Activated naive CD4-positive, alpha-beta T cell treated with anti-CD3 and anti-CD28 coated beads, Interleukin-2, amount 50 U/mL, for 72 hours (primary cell): ENCODE measurements around the gene HIPK4. TPM values are rescaled to one million over a fixed set of nuclear protein-coding genes. Genes with fewer than 3 reads are reported as not detected.

Experiments
- ATAC-seq, 2 donors: fragments of 150-1000 bp; cut with Tn5 transposase; 2 replicates each; pipeline ENCODE4 v1.10.0; 2021; ENCODE audit warnings: mild to moderate bottlenecking in 2 of 2, moderate library complexity in 2 of 2
- DNase-seq, 2 donors: peaks; one replicate each; pipeline ENCODE4 v3.0.0; 2021 to 2022; ENCODE audit warnings: low spot score in 2 of 2
- H3K27ac Mint-ChIP-seq, 2 donors: one replicate each; pipeline ENCODE4 v1.8.0; 2022; ENCODE audit warnings: mild to moderate bottlenecking in 2 of 2, mixed read lengths in 2 of 2
- H3K36me3 Mint-ChIP-seq, 2 donors: one replicate each; pipeline ENCODE4 v1.8.0; 2022; ENCODE audit warnings: mixed read lengths in 2 of 2
- H3K9me3 Mint-ChIP-seq, 2 donors: one replicate each; pipeline ENCODE4 v1.8.0; 2022; ENCODE audit warnings: mixed read lengths in 2 of 2
- total RNA-seq, 2 donors: library from RNA; stranded (reverse); gene quantifications; one replicate each; pipeline ENCODE4 v1.2.3, GENCODE V29; 2022

HIPK4 gene
- total RNA-seq, 2 donors from 2014 or later = not detected

GRCh38 chr19:40407714-40408597 lies 18.0 kb upstream of the HIPK4 start:
- ATAC-seq (no peak), DNase-seq (no peak)
- Mint-ChIP-seq H3K27ac (no peak overlapping the region), H3K36me3 (no peaks in the 10 kb centered on the region), H3K9me3 (no peaks in the 10 kb centered on the region)

GRCh38 chr19:40403262-40403984 lies 13.4 kb upstream of the HIPK4 start:
- peak overlapping the region in 1 of 2 donors; percentile 70 for H3K27ac Mint-ChIP-seq
- DNase-seq (peak; percentile 86 to 87), ATAC-seq (peak; percentile 76 to 90)
- no peaks in the 10 kb centered on the region for H3K9me3 Mint-ChIP-seq
- H3K36me3 Mint-ChIP-seq = no peaks in the 10 kb centered on the region

GRCh38 chr19:40400559-40400958 lies 10.6 kb upstream of the HIPK4 start:
- no peak overlapping the region for H3K27ac Mint-ChIP-seq

GRCh38 chr19:40398417-40399131 lies 8.6 kb upstream of the HIPK4 start:
- ATAC-seq = peak; percentile 30 to 74
- peak in 1 of 2 donors; percentile 53 for DNase-seq
- Mint-ChIP-seq H3K27ac (no peak overlapping the region), H3K36me3 (no peaks in the 10 kb centered on the region), H3K9me3 (no peaks in the 10 kb centered on the region)

More at GRCh38 chr19:40400559-40400958, 10.6 kb upstream of the HIPK4 start:
- Mint-ChIP-seq H3K36me3 (no peaks in the 10 kb centered on the region), H3K9me3 (no peaks in the 10 kb centered on the region)
- DNase-seq = no peak
- ATAC-seq = no peak

- Mint-ChIP-seq H3K36me3 (no peaks in the 10 kb centered on the region), H3K27ac (no peak overlapping the region), H3K9me3 (no peaks in the 10 kb centered on the region)
- no peak for DNase-seq
- ATAC-seq = no peak
Measured at GRCh38 chr19:40397568-40397906, 7.6 kb upstream of the HIPK4 start.

- ATAC-seq (no peak), DNase-seq (no peak)
- no peaks in the 10 kb centered on the region for H3K36me3 Mint-ChIP-seq
- H3K27ac Mint-ChIP-seq = no peak overlapping the region
- H3K9me3 Mint-ChIP-seq = no peaks in the 10 kb centered on the region
Measured at GRCh38 chr19:40396886-40397567, 7.0 kb upstream of the HIPK4 start.

- Mint-ChIP-seq H3K27ac (no peak overlapping the region), H3K36me3 (no peaks in the 10 kb centered on the region), H3K9me3 (no peaks in the 10 kb centered on the region)
- DNase-seq = no peak
- ATAC-seq = no peak
Measured at GRCh38 chr19:40395956-40396355, 6.0 kb upstream of the HIPK4 start.

GRCh38 chr19:40394816-40395210 lies 4.8 kb upstream of the HIPK4 start:
- no peaks in the 10 kb centered on the region for H3K9me3 Mint-ChIP-seq
- ATAC-seq = no peak
- DNase-seq = no peak
- no peak overlapping the region for H3K27ac Mint-ChIP-seq
- H3K36me3 Mint-ChIP-seq = no peaks in the 10 kb centered on the region

GRCh38 chr19:40393894-40394815 lies 4.2 kb upstream of the HIPK4 start:
- ATAC-seq (no peak), DNase-seq (no peak)
- Mint-ChIP-seq H3K36me3 (no peaks in the 10 kb centered on the region), H3K27ac (no peak overlapping the region), H3K9me3 (no peaks in the 10 kb centered on the region)

- H3K9me3 Mint-ChIP-seq = no peaks in the 10 kb centered on the region
- ATAC-seq (no peak), DNase-seq (no peak)
- no peaks in the 10 kb centered on the region for H3K36me3 Mint-ChIP-seq
- H3K27ac Mint-ChIP-seq = peak overlapping the region in 1 of 2 donors; percentile 45
Measured at GRCh38 chr19:40392894-40393517, 3.0 kb upstream of the HIPK4 start.

- H3K27ac Mint-ChIP-seq = peak overlapping the region in 1 of 2 donors; percentile 45
- no peaks in the 10 kb centered on the region for H3K36me3 Mint-ChIP-seq
- DNase-seq (no peak), ATAC-seq (no peak)
- H3K9me3 Mint-ChIP-seq = no peaks in the 10 kb centered on the region
Measured at GRCh38 chr19:40392123-40392522, 2.1 kb upstream of the HIPK4 start.

- DNase-seq (no peak), ATAC-seq (no peak)
- Mint-ChIP-seq H3K9me3 (no peaks in the 10 kb centered on the region), H3K27ac (no peak overlapping the region), H3K36me3 (no peaks in the 10 kb centered on the region)
Measured at GRCh38 chr19:40389404-40390083, 437 bp downstream of the HIPK4 start.

- Mint-ChIP-seq H3K9me3 (no peaks in the 10 kb centered on the region), H3K27ac (peak overlapping the region in 1 of 2 donors; percentile 57), H3K36me3 (no peaks in the 10 kb centered on the region)
- no peak for ATAC-seq
- no peak for DNase-seq
Measured at GRCh38 chr19:40388481-40388880, 1.5 kb downstream of the HIPK4 start.

GRCh38 chr19:40387155-40387554 lies 2.8 kb downstream of the HIPK4 start:
- no peak for ATAC-seq

More at GRCh38 chr19:40387155-40387554, 2.8 kb downstream of the HIPK4 start:
- DNase-seq = no peak
- Mint-ChIP-seq H3K36me3 (no peaks in the 10 kb centered on the region), H3K27ac (no peak overlapping the region), H3K9me3 (no peaks in the 10 kb centered on the region)
